ENCODE results near the gene CSRNP2. TPM values are rescaled to one million over a fixed set of nuclear protein-coding genes. Genes with fewer than 3 reads are reported as not detected.
"Not testable (repeated sequence)": the region's sequence is repeated elsewhere in the genome, so short reads cannot be mapped to it uniquely, and the experiment has no call there.

Gene CSRNP2
- 4.3 and 6.3 TPM in 2 replicates for total RNA-seq (2014; rRNA removed; shearing (Covaris generic))

GRCh38 chr12:51083126-51083833 is at the start of gene CSRNP2:
Gene CSRNP2 (minus strand): TSS chr12:51083596. CDS start chr12:51076561, 7,035 bp downstream.
- DNase-seq (ENCODE audit: low spot score), result peak; percentile 92

- no peak for DNase-seq (ENCODE audit: low spot score)
Observed at GRCh38 chr12:51132693-51133092, 49.3 kb upstream of the CSRNP2 start.

- no peak for DNase-seq (ENCODE audit: low spot score)
Observed at GRCh38 chr12:51131745-51132521, 48.5 kb upstream of the CSRNP2 start.

GRCh38 chr12:51128919-51129318 is 45.5 kb upstream of the CSRNP2 start:
- DNase-seq (ENCODE audit: low spot score), result no peak

GRCh38 chr12:51127050-51127729 is 43.8 kb upstream of the CSRNP2 start:
- DNase-seq (ENCODE audit: low spot score), result no peak

GRCh38 chr12:51126297-51126696 is 42.9 kb upstream of the CSRNP2 start:
- DNase-seq (ENCODE audit: low spot score), result no peak

GRCh38 chr12:51124504-51124903 is 41.1 kb upstream of the CSRNP2 start:
- DNase-seq (ENCODE audit: low spot score), result no peak

GRCh38 chr12:51122844-51123243 is 39.4 kb upstream of the CSRNP2 start:
- DNase-seq (ENCODE audit: low spot score), result no peak

- peak; percentile 22 for DNase-seq (ENCODE audit: low spot score)
Observed at GRCh38 chr12:51118706-51119105, 35.3 kb upstream of the CSRNP2 start.

GRCh38 chr12:51115533-51115932 is 32.1 kb upstream of the CSRNP2 start:
- no peak for DNase-seq (ENCODE audit: low spot score)

- no peak for DNase-seq (ENCODE audit: low spot score)
Observed at GRCh38 chr12:51108136-51108535, 24.7 kb upstream of the CSRNP2 start.

- DNase-seq (ENCODE audit: low spot score), result no peak
Observed at GRCh38 chr12:51103977-51104376, 20.6 kb upstream of the CSRNP2 start.

GRCh38 chr12:51098611-51099010 is 15.2 kb upstream of the CSRNP2 start:
- no peak for DNase-seq (ENCODE audit: low spot score)

- no peak for DNase-seq (ENCODE audit: low spot score)
Observed at GRCh38 chr12:51090705-51091229, 7.4 kb upstream of the CSRNP2 start.

GRCh38 chr12:51087818-51088217 is 4.4 kb upstream of the CSRNP2 start:
- no peak for DNase-seq (ENCODE audit: low spot score)

GRCh38 chr12:51086933-51087332 is 3.5 kb upstream of the CSRNP2 start:
- DNase-seq (ENCODE audit: low spot score), result no peak

GRCh38 chr12:51085757-51086156 is 2.4 kb upstream of the CSRNP2 start:
- no peak for DNase-seq (ENCODE audit: low spot score)

- peak; percentile 38 for DNase-seq (ENCODE audit: low spot score)
Observed at GRCh38 chr12:51082561-51083125, 753 bp downstream of the CSRNP2 start.

GRCh38 chr12:51081421-51081820 is 2.0 kb downstream of the CSRNP2 start:
- no peak for DNase-seq (ENCODE audit: low spot score)

GRCh38 chr12:51080136-51080535 is 3.3 kb downstream of the CSRNP2 start:
- DNase-seq (ENCODE audit: low spot score), result no peak

GRCh38 chr12:51078866-51079265 is 4.5 kb downstream of the CSRNP2 start:
- not testable (repeated sequence) for DNase-seq (ENCODE audit: low spot score)

GRCh38 chr12:51078346-51078745 is 5.0 kb downstream of the CSRNP2 start:
- DNase-seq (ENCODE audit: low spot score), result not testable (repeated sequence)

All from HT-29 (cell line).